Esophagus squamous epithelium (tissue), 4 donors: ENCODE results near the gene LDAF1.

Experiments used
- CTCF ChIP-seq, 6 experiments: fragments of 450-650 bp in 4 of 6; fragments of 200-600 bp in 2 of 6; sonication (generic) in 2 of 6; IDR thresholded peaks; one replicate each; pipeline ENCODE4 v1.5.1; 2016 to 2019; ENCODE audit warnings: antibody characterized with exemption in 6 of 6, mild to moderate bottlenecking in 4 of 6, moderate library complexity in 4 of 6
- POLR2A ChIP-seq, 4 donors: fragments of 450-650 bp; IDR thresholded peaks; one replicate each; pipeline ENCODE4 v1.6.1; 2017; ENCODE audit warnings: antibody characterized with exemption in 4 of 4, mild to moderate bottlenecking in 4 of 4, moderate library complexity in 3 of 4

DNA sequence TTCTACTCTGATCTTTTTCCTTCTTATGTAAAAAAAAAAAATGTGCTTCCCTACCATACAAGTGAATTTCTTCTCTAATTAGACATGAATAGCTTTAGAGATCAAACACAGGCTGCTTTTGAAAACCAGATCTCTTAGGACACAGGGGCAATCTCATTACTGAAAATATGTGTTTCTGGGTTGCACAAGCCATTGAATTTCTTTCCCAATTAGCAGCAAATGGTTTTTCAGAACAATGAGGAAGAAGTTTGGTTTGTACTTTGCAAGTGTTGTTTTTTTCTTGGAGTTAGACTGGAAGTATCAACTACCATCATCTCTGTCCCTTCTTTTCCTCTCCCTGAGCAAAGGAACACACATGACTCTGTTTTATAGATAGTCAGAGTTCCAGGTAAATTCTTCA, 69.4 kb downstream of the LDAF1 start:
- TF ChIP-seq POLR2A (IDR thresholded peaks at IDR 0.05) (no peak), CTCF (IDR thresholded peaks at IDR 0.05) (no peak)
